PC-9 (cell line): Measurements from ENCODE around the gene TRPM5.

Source experiments
- EZH2 ChIP-seq: fragments of 200-600 bp; sonication (generic); IDR thresholded peaks from 2 replicates; pipeline ENCODE4 v1.8.0; 2017; ENCODE audit warnings: antibody characterized with exemption, low read depth
- TF ChIP-seq, protein P1 (sequence below): fragments of 200-600 bp; sonication (generic); conservative IDR thresholded peaks from 2 replicates; pipeline ENCODE4 v1.6.1; 2017; ENCODE audit warnings: mixed run types, antibody characterized with exemption, mild to moderate bottlenecking, moderate library complexity

DNA sequence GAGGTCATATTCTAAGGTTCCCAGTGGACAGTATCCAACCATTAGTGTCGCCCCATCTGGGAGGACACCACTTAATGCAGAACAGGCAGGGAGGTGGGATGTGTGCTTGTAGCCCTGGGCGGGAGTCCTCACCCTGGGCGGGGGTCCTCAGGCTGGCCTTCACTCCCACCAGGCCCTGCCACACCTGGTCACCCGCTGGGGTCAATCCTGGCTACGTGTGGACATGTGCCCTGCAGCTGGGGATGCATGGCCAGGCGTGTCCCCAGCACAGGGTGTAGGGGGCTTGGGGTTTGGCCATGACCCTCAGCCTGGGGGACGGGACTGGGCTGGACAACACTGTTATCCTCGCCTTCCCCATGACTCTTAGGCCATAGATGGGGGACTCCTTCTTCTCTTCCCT lies 18.8 kb downstream of the TRPM5 start:
- TF ChIP-seq, protein P1, sequence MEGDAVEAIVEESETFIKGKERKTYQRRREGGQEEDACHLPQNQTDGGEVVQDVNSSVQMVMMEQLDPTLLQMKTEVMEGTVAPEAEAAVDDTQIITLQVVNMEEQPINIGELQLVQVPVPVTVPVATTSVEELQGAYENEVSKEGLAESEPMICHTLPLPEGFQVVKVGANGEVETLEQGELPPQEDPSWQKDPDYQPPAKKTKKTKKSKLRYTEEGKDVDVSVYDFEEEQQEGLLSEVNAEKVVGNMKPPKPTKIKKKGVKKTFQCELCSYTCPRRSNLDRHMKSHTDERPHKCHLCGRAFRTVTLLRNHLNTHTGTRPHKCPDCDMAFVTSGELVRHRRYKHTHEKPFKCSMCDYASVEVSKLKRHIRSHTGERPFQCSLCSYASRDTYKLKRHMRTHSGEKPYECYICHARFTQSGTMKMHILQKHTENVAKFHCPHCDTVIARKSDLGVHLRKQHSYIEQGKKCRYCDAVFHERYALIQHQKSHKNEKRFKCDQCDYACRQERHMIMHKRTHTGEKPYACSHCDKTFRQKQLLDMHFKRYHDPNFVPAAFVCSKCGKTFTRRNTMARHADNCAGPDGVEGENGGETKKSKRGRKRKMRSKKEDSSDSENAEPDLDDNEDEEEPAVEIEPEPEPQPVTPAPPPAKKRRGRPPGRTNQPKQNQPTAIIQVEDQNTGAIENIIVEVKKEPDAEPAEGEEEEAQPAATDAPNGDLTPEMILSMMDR = no peak
- TF ChIP-seq EZH2 = no peak
